ENCODE results near the gene RAB20.
"Not testable (repeated sequence)": the region's sequence is repeated elsewhere in the genome, so short reads cannot be mapped to it uniquely, and the experiment has no call there.

RAB20 gene

GRCh38 chr13:110575322-110576069 lies 14.0 kb upstream of the RAB20 start:
- FAIRE-seq (no peak), DNase-seq (ENCODE audit: low spot score) (no peak)

GRCh38 chr13:110574161-110574560 lies 12.6 kb upstream of the RAB20 start:
- FAIRE-seq (no peak), DNase-seq (ENCODE audit: low spot score) (no peak)

GRCh38 chr13:110572778-110573118 lies 11.2 kb upstream of the RAB20 start:
- DNase-seq (ENCODE audit: low spot score) (no peak), FAIRE-seq (no peak)

GRCh38 chr13:110571896-110572777 lies 10.6 kb upstream of the RAB20 start:
- FAIRE-seq (no peak), DNase-seq (ENCODE audit: low spot score) (no peak)

GRCh38 chr13:110570886-110571285 lies 9.4 kb upstream of the RAB20 start:
- DNase-seq (ENCODE audit: low spot score) (no peak), FAIRE-seq (no peak)

GRCh38 chr13:110569962-110570361 lies 8.4 kb upstream of the RAB20 start:
- FAIRE-seq; DNase-seq (ENCODE audit: low spot score): not testable (repeated sequence)

- DNase-seq (ENCODE audit: low spot score) (no peak), FAIRE-seq (no peak)
Measured at GRCh38 chr13:110568612-110569011, 7.1 kb upstream of the RAB20 start.

GRCh38 chr13:110566171-110566570 lies 4.6 kb upstream of the RAB20 start:
- FAIRE-seq (no peak), DNase-seq (ENCODE audit: low spot score) (no peak)

- no peak for FAIRE-seq
Measured at GRCh38 chr13:110565296-110565695, 3.8 kb upstream of the RAB20 start.

GRCh38 chr13:110564472-110564985 lies 3.0 kb upstream of the RAB20 start:
- no peak for FAIRE-seq
- no peak for DNase-seq (ENCODE audit: low spot score)

More at GRCh38 chr13:110565296-110565695, 3.8 kb upstream of the RAB20 start:
- DNase-seq (ENCODE audit: low spot score), result no peak

- FAIRE-seq (no peak), DNase-seq (ENCODE audit: low spot score) (no peak)
Measured at GRCh38 chr13:110563463-110563774, 1.9 kb upstream of the RAB20 start.

- no peak for FAIRE-seq
- DNase-seq (ENCODE audit: low spot score), result no peak
Measured at GRCh38 chr13:110562696-110563462, 1.4 kb upstream of the RAB20 start.

- DNase-seq (ENCODE audit: low spot score) (no peak), FAIRE-seq (no peak)
Measured at GRCh38 chr13:110562036-110562597, 595 bp upstream of the RAB20 start.

GRCh38 chr13:110560601-110561343 lies 750 bp downstream of the RAB20 start:
- FAIRE-seq (no peak), DNase-seq (ENCODE audit: low spot score) (no peak)

GRCh38 chr13:110559986-110560385 lies 1.5 kb downstream of the RAB20 start:
- FAIRE-seq (no peak), DNase-seq (ENCODE audit: low spot score) (no peak)

GRCh38 chr13:110559429-110559943 lies 2.0 kb downstream of the RAB20 start:
- FAIRE-seq (no peak), DNase-seq (ENCODE audit: low spot score) (no peak)

GRCh38 chr13:110557610-110558305 lies 3.8 kb downstream of the RAB20 start:
- DNase-seq (ENCODE audit: low spot score), result no peak
- FAIRE-seq, result no peak

- DNase-seq (ENCODE audit: low spot score) (no peak), FAIRE-seq (no peak)
Measured at GRCh38 chr13:110557082-110557481, 4.4 kb downstream of the RAB20 start.

GRCh38 chr13:110556224-110556606 lies 5.3 kb downstream of the RAB20 start:
- FAIRE-seq (no peak), DNase-seq (ENCODE audit: low spot score) (no peak)
